OCI-LY3 (cell line): Measurements from ENCODE around the gene DRC1.

Experiments
- H2AFZ ChIP-seq: fragments of 200-600, 300-600 bp; shearing (Covaris generic); 2 replicates; pipeline ENCODE4 v1.6.0; 2014; ENCODE audit warnings: antibody characterized with exemption, low read depth, low read length
- H3K27ac ChIP-seq: fragments of 200-600, 300-600 bp; sonication (generic); 2 replicates; pipeline ENCODE4 v1.5.1; 2014; ENCODE audit warnings: mild to moderate bottlenecking, low read length, moderate library complexity, mixed read lengths
- H3K27me3 ChIP-seq: fragments of 200-600, 300-600 bp; sonication (generic); 2 replicates; pipeline ENCODE4 v1.6.1; 2014; ENCODE audit warnings: low read depth, low read length, mixed read lengths
- H3K36me3 ChIP-seq: fragments of 200-600, 300-600 bp; sonication (generic); replicated peaks from 2 replicates; pipeline ENCODE3; 2014; ENCODE audit warnings: low read depth, low read length, mixed read lengths
- H3K4me1 ChIP-seq: fragments of 300-600, 200-600 bp; sonication (generic); 2 replicates; pipeline ENCODE4 v1.6.1; 2014; ENCODE audit warnings: low read length, mixed read lengths
- H3K4me2 ChIP-seq: fragments of 200-600, 300-600 bp; sonication (generic); 2 replicates; pipeline ENCODE4 v1.6.1; 2014; ENCODE audit warnings: low read length, mixed read lengths
- H3K4me3 ChIP-seq: fragments of 300-600, 200-600 bp; sonication (generic); 2 replicates; pipeline ENCODE4 v1.5.1; 2014; ENCODE audit warnings: antibody characterized with exemption, mild to moderate bottlenecking, low read length, moderate library complexity
- H3K79me2 ChIP-seq: fragments of 300-600, 200-600 bp; shearing (Covaris generic); 2 replicates; pipeline ENCODE4 v1.6.1; 2014; ENCODE audit warnings: mild to moderate bottlenecking, low read length, mixed read lengths
- H3K9ac ChIP-seq: fragments of 300-600, 200-600 bp; shearing (Covaris generic); 2 replicates; pipeline ENCODE4 v1.6.0; 2014; ENCODE audit warnings: mild to moderate bottlenecking, low read length, moderate library complexity
- H3K9me3 ChIP-seq: fragments of 200-600, 300-600 bp; shearing (Covaris generic); 2 replicates; pipeline ENCODE4 v1.6.1; 2014; ENCODE audit warnings: low read length, mixed read lengths; ENCODE audit not compliant: insufficient read depth
- H4K20me1 ChIP-seq: fragments of 200-600, 300-600 bp; sonication (generic); 2 replicates; pipeline ENCODE4 v1.6.1; 2016; ENCODE audit warnings: low read length, mixed read lengths; ENCODE audit not compliant: insufficient read depth
- CTCF ChIP-seq: fragments of 200-600, 300-600 bp; sonication (generic); IDR thresholded peaks from 2 replicates; pipeline ENCODE4 v1.5.1; 2014; ENCODE audit warnings: antibody characterized with exemption, low read length, low read depth
- EZH2phosphoT487 ChIP-seq: fragments of 200-600 bp; shearing (Covaris generic); IDR thresholded peaks from 2 replicates; pipeline ENCODE4 v1.6.1; 2018; ENCODE audit warnings: antibody characterized with exemption, mixed run types, low read depth

Gene DRC1

GRCh38 chr2:26484579-26484978 lies 82.9 kb downstream of the DRC1 start:
- no peak for TF ChIP-seq CTCF
- no peak for TF ChIP-seq EZH2phosphoT487
- no peak overlapping the region for H3K27ac ChIP-seq
- no peak overlapping the region for H3K4me3 ChIP-seq
- H3K4me1 ChIP-seq = no peaks in the 10 kb centered on the region
- no peaks in the 10 kb centered on the region for H4K20me1 ChIP-seq
- H3K4me2 ChIP-seq = no peak overlapping the region
- H3K9me3 ChIP-seq = no peaks in the 10 kb centered on the region
- no peak overlapping the region for H2AFZ ChIP-seq
- no peak overlapping the region for H3K9ac ChIP-seq
- H3K27me3 ChIP-seq = no peaks in the 10 kb centered on the region; the same call in 1 of the 2 replicates
- no peaks in the 10 kb centered on the region for H3K36me3 ChIP-seq
- H3K79me2 ChIP-seq = no peaks in the 10 kb centered on the region

- no peaks in the 10 kb centered on the region for H4K20me1 ChIP-seq
- no peaks in the 10 kb centered on the region for H3K9me3 ChIP-seq
- TF ChIP-seq CTCF = no peak
- no peak overlapping the region for H3K4me3 ChIP-seq
- H3K4me2 ChIP-seq = no peak overlapping the region
- H3K9ac ChIP-seq = no peak overlapping the region
- H2AFZ ChIP-seq = no peak overlapping the region
- no peaks in the 10 kb centered on the region; the same call in 1 of the 2 replicates for H3K27me3 ChIP-seq
- no peaks in the 10 kb centered on the region for H3K4me1 ChIP-seq
- no peak overlapping the region for H3K27ac ChIP-seq
- no peaks in the 10 kb centered on the region for H3K36me3 ChIP-seq
- no peaks in the 10 kb centered on the region for H3K79me2 ChIP-seq
Measured at GRCh38 chr2:26485099-26485498, 83.4 kb downstream of the DRC1 start.

GRCh38 chr2:26485725-26486418 lies 84.2 kb downstream of the DRC1 start:
- TF ChIP-seq CTCF = no peak
- no peak for TF ChIP-seq EZH2phosphoT487
- Histone ChIP-seq H3K9me3 (no peaks in the 10 kb centered on the region), H3K27me3 (no peaks in the 10 kb centered on the region; the same call in 1 of the 2 replicates), H2AFZ (no peak overlapping the region), H4K20me1 (no peaks in the 10 kb centered on the region), H3K4me1 (no peaks in the 10 kb centered on the region), H3K9ac (no peak overlapping the region), H3K4me3 (no peak overlapping the region), H3K36me3 (no peaks in the 10 kb centered on the region), H3K4me2 (no peak overlapping the region), H3K79me2 (no peaks in the 10 kb centered on the region), H3K27ac (no peak overlapping the region)

GRCh38 chr2:26486789-26487188 lies 85.1 kb downstream of the DRC1 start:
- no peak overlapping the region for H2AFZ ChIP-seq
- H3K4me2 ChIP-seq = no peak overlapping the region
- H3K36me3 ChIP-seq = no peaks in the 10 kb centered on the region
- no peak overlapping the region for H3K27ac ChIP-seq
- H4K20me1 ChIP-seq = no peaks in the 10 kb centered on the region
- H3K9me3 ChIP-seq = no peaks in the 10 kb centered on the region
- no peaks in the 10 kb centered on the region for H3K79me2 ChIP-seq
- no peaks in the 10 kb centered on the region; the same call in 1 of the 2 replicates for H3K27me3 ChIP-seq
- H3K4me1 ChIP-seq = no peaks in the 10 kb centered on the region
- no peak overlapping the region for H3K9ac ChIP-seq
- no peak overlapping the region for H3K4me3 ChIP-seq
- TF ChIP-seq EZH2phosphoT487 (no peak), CTCF (no peak)
